GM18526 (cell line): ENCODE measurements around the gene KCND3.

Experiments
- POLR2A ChIP-seq: IDR thresholded peaks from 3 replicates; pipeline ENCODE4 v1.6.1; 2011; ENCODE audit not compliant: insufficient read length; ENCODE audit errors: extremely low read depth

KCND3 gene

GRCh38 chr1:111814642-111815041, 174.8 kb downstream of the KCND3 start:
- TF ChIP-seq POLR2A: no peak

DNA sequence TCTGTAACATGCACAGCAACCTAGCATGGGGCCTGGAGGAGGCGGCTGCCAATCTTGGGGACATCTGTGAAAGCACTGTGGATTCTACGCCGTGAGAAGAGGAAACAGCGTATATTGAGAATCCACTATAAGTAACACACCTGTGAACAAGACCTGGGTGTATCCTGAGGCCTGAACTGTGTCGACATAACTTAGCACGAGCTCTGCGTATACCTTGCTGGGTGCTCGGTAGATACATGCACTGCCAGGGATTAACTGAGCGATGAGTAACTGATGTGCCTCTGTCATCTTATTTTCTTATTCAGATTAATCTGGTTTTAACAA, 175.2 kb downstream of the KCND3 start:
- no peak for TF ChIP-seq POLR2A

- TF ChIP-seq POLR2A: no peak
Observed at GRCh38 chr1:111813440-111814304, 175.8 kb downstream of the KCND3 start.

DNA sequence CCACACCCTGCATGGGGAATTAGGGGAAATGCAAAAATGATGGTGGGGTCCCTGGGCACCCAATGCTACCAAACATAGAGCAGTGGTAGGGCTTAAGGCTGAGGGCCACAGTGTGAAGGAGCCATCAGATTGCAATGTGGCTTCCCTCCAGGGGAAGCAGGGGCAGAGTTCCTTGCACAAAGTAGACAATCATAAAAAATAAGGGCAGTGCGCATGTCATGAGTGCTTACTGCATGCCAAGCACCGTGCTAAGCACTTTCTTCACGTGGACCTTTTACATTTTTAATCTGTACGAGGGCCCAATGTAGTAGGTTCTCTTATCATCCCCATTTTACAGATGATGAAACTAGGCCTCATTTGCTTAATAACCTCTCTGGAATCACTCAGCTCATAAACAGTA, 177.2 kb downstream of the KCND3 start:
- TF ChIP-seq POLR2A: no peak

- no peak for TF ChIP-seq POLR2A
Observed at GRCh38 chr1:111811891-111812290, 177.6 kb downstream of the KCND3 start.

DNA sequence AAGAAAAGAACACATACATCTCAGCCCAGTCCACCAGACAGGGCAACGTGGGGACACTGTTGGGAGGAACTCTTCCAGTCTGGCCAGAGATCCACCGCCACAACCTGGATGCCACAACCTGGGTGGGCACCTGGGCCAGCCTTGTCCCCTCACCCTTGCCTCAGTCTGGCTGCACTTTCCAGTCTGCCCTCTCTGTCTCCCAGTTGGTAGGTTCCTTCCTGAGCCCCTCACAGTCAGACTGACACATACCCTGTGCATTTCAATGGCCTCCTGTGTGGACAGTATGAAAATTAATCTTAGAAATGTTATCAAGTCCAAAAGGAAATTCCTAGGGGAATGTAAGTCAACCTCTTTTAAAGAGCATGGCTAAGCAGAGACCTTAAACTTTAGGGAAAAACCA, 184.2 kb downstream of the KCND3 start:
- TF ChIP-seq POLR2A: no peak

- TF ChIP-seq POLR2A: no peak
Observed at GRCh38 chr1:111804776-111805175, 184.7 kb downstream of the KCND3 start.

DNA sequence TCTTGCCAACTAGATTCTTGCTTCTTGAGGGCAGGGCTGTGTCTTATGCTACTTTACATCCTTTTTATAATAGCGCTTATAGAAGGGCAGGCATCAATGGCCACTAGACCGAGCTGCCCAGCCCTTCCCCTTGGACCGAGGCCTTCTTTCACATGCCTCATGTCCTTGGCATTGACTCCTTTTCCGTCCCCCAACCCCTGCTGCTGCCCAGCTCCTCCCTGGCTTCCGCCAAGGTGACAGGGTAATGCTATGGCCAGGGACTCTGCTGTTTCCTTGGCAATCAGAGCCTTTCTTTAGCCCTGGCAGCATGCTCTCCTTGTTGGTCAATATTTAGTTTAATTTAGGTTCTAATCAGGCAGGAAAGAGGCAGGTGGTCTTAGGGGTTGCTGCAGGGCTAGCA, 185.5 kb downstream of the KCND3 start:
- no peak for TF ChIP-seq POLR2A

GRCh38 chr1:111802984-111803383, 186.5 kb downstream of the KCND3 start:
- no peak for TF ChIP-seq POLR2A

DNA sequence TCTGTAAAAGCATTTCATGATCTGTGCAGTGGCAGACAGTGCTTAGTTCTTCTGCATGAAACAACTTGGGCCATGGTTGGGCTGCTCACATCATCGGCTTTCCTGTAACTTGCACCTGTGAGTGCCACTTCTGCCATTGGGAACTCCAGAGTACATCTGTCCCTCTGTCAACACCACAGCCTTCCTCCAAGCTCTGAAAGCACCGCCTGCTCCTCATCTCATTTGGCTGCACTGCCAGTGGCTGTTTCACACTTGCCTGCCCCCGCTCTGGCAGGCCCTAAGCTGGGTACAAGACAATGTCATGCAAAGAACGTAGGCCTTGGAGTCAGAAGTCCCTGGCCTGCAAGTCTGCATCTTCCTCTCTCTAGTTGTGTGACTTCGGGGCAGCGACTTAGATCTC, 187.4 kb downstream of the KCND3 start:
- no peak for TF ChIP-seq POLR2A

- TF ChIP-seq POLR2A: no peak
Observed at GRCh38 chr1:111801071-111801850, 188.2 kb downstream of the KCND3 start.

DNA sequence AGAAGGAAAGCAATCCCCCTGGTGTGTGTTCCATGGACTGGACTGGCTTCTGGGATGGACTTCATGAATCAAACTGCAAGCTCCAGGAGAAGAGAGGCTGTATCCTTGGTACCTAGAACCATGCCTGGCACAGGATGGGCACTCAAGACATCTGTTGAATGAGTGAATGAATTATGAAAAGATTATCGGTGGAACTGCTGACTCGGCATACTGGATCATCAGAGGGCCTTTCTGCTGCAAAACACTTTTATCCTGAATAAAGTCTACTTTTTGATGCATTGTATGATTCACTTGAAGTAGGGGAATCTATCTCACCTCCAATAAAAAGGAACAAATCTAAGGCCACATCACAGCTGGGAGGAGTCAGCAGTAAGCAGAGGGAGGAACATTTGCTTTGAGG, 190.9 kb downstream of the KCND3 start:
- TF ChIP-seq POLR2A: no peak

- no peak for TF ChIP-seq POLR2A
Observed at GRCh38 chr1:111795401-111795800, 194.1 kb downstream of the KCND3 start.

DNA sequence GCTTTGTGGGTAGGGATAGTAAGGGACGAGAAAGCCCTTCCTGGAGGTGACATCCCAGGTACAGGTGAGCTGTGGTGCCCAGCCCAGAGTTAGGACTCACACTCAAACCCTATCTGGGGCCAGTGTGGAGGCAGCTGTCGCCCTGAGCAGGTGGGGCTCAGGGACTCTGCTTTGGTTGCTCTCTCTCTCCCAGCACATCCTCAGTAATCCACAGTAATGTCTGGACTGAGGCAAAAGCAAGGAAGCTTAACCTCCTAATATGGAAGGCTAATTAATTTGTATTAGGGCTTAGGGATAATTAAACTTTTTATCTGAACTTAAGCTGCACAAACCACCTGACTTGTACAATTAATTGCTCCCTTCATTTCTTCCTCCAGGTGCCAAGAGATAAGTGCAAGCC, 195.5 kb downstream of the KCND3 start:
- no peak for TF ChIP-seq POLR2A

- no peak for TF ChIP-seq POLR2A
Observed at GRCh38 chr1:111792249-111792648, 197.2 kb downstream of the KCND3 start.

GRCh38 chr1:111791776-111792175, 197.7 kb downstream of the KCND3 start:
- TF ChIP-seq POLR2A: no peak

GRCh38 chr1:111789666-111790316, 199.7 kb downstream of the KCND3 start:
- no peak for TF ChIP-seq POLR2A

- no peak for TF ChIP-seq POLR2A
Observed at GRCh38 chr1:111789142-111789541, 200.3 kb downstream of the KCND3 start.
